Embryonic facial prominence (tissue), 1 donor: ENCODE measurements around the gene DEFB125.
"Not testable (repeated sequence)": the region's sequence is repeated elsewhere in the genome, so short reads cannot be mapped to it uniquely, and the experiment has no call there.

Experiments
- DNase-seq: peaks from one replicate; pipeline ENCODE4 v3.0.0-alpha.2; 2016; ENCODE audit errors: extremely low spot score

DEFB125 gene

DNA sequence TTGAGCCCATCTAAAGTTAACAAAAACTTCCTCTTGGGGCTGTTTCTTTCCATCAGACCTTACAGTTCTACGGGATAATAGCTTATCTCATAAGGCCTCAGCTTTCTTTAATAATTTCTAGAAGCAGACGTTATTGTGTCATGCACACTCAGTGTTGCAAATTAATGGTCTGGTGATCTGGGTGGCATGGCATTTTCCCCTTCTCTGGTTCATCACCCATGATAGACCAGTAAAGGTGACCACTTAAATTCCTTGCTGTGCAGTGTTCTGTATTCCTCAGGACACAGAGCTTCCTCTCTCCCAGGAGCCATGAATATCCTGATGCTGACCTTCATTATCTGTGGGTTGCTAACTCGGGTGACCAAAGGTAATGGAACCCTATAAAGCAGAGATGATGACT lies at the start of gene DEFB125:
Gene DEFB125, plus strand, starts transcription at position 272 of the 400 bp plus-strand sequence. Its CDS starts 38 bp downstream, at position 310.
- DNase-seq: no peak

GRCh38 chr20:60035-60918 lies 27.2 kb upstream of the DEFB125 start:
- no peak for DNase-seq

DNA sequence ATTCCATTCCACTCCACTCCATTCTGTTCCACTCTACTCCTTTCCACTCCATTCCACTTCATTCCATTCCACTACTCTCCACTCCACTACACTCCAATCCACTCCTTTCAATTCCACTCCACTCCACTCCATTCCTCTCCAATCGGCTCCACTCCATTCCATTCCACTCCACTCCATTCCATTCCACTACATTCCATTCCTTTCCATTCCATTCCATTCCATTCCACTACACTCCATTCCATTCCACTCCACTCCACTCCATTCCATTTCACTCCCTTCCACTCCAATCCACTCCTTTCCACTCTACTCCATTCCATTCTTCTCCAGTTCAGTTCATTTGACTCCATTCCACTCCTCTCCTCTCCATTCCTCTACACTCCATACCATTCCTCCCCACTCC lies 26.2 kb upstream of the DEFB125 start:
- DNase-seq: no peak

- no peak for DNase-seq
Measured at GRCh38 chr20:61757-62156, 25.7 kb upstream of the DEFB125 start.

GRCh38 chr20:62487-62886 lies 25.0 kb upstream of the DEFB125 start:
- no peak for DNase-seq

GRCh38 chr20:64026-64603 lies 23.4 kb upstream of the DEFB125 start:
- DNase-seq: no peak

- no peak for DNase-seq
Measured at GRCh38 chr20:64766-65322, 22.6 kb upstream of the DEFB125 start.

GRCh38 chr20:77231-77630 lies 10.2 kb upstream of the DEFB125 start:
- DNase-seq: no peak

DNA sequence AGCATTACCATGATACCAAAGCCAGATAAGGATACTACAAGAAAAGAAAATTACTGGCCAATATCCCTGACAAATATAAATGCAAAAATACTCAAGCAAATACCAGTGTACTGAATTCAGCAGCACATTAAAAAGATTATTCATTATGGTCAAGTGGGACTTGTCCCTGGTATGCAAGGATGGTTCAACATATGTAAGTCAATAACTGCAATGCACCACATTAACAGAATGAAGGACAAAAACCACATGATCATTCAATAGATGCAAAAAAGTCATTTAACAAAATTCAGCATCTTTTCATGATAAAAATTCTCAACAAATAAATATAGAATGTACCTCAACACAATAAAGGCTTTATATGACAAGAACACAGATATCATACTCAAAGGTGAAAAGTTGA lies 9.1 kb upstream of the DEFB125 start:
- no peak for DNase-seq

- no peak for DNase-seq
Measured at GRCh38 chr20:79565-79964, 7.9 kb upstream of the DEFB125 start.

DNA sequence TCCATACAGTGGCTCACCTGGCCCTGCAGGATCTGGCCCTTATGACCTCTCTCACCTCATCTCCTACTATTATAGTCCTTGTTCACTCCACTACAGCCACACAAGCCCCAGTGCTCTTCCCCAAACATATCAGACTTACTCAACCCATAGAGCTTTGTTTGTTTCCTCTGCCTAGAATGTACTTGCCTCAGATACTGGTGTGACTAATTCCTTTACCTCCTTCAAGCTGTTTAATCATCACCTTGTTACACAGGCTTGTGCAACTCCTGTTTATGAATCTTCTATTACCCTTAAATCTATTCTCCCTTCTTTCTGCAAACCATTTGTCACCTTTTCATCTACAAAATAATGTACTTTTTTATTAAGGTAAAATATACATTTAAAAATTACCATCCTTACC lies 3.2 kb downstream of the DEFB125 start:
- DNase-seq: no peak

DNA sequence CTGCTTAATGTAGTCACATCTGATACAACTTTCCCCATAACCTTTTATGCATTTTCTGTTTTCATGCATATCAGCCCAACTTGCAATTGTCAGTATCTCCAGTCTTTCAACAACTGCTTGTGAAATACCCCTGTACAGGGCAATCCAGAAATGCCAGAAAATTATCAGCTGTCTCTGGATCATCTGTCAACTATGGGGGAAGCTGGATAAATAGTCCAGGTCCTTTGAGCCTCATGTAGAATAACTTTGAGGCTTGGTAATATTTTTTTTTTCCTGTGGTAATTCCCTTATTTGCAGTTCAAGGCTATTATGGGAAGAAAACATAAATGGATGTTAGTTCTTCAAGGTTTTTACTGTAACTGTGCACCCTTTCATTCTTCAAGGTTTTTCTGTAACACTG lies 6.2 kb downstream of the DEFB125 start:
- no peak for DNase-seq

DNA sequence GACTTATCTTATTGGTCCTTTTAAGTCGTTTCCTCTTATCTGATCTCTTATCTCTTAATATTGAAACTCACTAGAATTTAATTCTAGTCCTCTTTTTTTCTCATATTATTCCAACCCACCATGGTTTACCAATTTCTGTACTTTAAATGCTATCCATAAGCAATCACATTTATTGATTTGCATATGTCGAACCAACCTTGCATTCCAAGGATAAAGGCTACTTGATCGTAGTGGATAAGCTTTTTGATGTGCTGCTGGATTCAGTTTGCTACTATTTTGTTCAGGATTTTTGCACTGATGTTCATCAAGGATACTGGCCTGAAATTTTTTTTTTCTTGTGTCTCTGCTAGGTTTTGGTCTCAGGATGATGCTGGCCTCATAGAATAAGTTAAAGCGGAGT lies 7.7 kb downstream of the DEFB125 start:
- DNase-seq: no peak

- DNase-seq: not testable (repeated sequence)
Measured at GRCh38 chr20:97691-98090, 10.2 kb downstream of the DEFB125 start.

DNA sequence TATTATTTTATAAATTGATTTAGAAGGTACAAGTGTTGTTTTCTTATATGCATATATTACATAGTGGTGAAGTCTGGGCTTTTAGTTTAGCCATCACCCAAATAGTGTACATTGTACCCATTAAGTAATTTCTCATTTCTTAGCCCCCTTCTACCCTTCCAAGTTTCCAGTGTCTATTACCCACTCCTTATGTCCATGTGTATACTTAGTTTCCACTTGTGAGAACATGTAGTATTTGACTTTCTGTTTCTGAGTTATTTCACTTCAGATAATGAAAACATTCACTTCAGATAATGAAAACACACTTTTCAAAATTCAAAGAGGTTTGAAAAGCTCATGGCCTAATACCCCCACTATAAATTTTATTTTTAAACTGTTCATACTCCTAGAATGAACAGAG lies 14.5 kb downstream of the DEFB125 start:
- DNase-seq: no peak

GRCh38 chr20:103456-103855 lies 16.0 kb downstream of the DEFB125 start:
- DNase-seq: no peak

DNA sequence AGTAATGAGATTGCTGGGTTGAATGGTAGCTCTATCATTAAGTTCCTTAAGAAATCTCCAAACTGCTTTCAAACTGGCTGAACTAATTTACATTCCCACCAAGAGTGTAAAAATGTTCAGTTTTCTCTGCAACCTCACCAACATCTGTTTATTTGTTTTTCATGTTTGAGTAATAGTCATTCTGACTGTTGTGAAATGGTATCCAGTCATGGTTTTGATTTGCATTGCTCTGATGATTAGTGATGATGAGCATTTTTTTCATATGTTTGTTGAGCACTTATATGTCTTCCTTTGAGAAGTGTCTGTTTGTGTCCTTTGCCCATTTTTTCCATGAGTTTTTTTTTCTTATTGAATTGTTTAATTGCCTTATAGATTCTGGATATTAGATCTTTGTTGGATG lies 24.9 kb downstream of the DEFB125 start:
- DNase-seq: no peak

- no peak for DNase-seq
Measured at GRCh38 chr20:117518-117917, 30.0 kb downstream of the DEFB125 start.

DNA sequence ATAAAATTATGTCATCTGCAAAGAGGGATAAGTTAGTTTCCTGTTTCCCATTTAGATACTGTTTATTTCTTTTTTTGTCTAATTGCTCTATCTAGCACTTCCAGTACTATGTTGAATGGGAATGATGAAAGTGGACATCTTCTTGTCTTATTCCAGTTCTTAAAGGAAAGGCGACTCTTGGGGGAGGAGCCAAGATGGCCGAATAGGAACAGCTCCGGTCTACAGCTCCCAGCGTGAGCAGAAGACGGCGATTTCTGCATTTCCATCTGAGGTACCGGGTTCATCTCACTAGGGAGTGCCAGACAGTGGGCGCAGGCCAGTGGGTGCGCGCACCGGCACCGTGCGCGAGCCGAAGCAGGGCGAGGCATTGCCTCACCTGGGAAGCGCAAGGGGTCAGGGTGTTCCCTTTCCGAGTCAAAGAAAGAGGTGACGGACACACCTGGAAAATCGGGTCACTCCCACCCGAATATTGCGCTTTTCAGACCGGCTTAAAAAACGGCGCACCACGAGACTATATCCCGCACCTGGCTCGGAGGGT lies 42.4 kb downstream of the DEFB125 start:
- not testable (repeated sequence) for DNase-seq

GRCh38 chr20:137668-138490 lies 50.4 kb downstream of the DEFB125 start:
- DNase-seq: no peak

GRCh38 chr20:142290-142689 lies 54.8 kb downstream of the DEFB125 start, which contains the start of gene DEFB126:
TSS of gene DEFB126 (plus strand) at chr20:142590. CDS start at chr20:142629, 39 bp downstream.
- DNase-seq: no peak

GRCh38 chr20:145877-146276 lies 58.4 kb downstream of the DEFB125 start:
- no peak for DNase-seq
